Stimulated activated CD4-positive, alpha-beta T cell treated with anti-CD3 and anti-CD28 coated beads, Interleukin-1b, Interleukin-23, amount 100 ng/mL, for 1 hour (primary cell): ENCODE results near the gene CMTM2.
"Not testable (repeated sequence)": the region's sequence is repeated elsewhere in the genome, so short reads cannot be mapped to it uniquely, and the experiment has no call there.

ENCODE experiments used
- DNase-seq, 2 donors: peaks; one replicate each; pipeline ENCODE4 v3.0.0-alpha.2; 2020; ENCODE audit warnings: low read depth in 2 of 2

Gene CMTM2

GRCh38 chr16:66630561-66631260, 51.4 kb downstream of the CMTM2 start:
- DNase-seq, result not testable (repeated sequence)

GRCh38 chr16:66631558-66631957, 52.3 kb downstream of the CMTM2 start:
- DNase-seq, result not testable (repeated sequence)

GRCh38 chr16:66634527-66635196, 55.4 kb downstream of the CMTM2 start:
- DNase-seq, result no peak

GRCh38 chr16:66635406-66635805, 56.1 kb downstream of the CMTM2 start:
- DNase-seq, result no peak

GRCh38 chr16:66636199-66636598, 56.9 kb downstream of the CMTM2 start:
- DNase-seq, result no peak

GRCh38 chr16:66637806-66638205, 58.5 kb downstream of the CMTM2 start:
- no peak for DNase-seq
